ENCODE results near the gene NATD1.
A peak's percentile ranks its signal among the peaks of the same experiment; 100 is the strongest.

Gene NATD1

DNA sequence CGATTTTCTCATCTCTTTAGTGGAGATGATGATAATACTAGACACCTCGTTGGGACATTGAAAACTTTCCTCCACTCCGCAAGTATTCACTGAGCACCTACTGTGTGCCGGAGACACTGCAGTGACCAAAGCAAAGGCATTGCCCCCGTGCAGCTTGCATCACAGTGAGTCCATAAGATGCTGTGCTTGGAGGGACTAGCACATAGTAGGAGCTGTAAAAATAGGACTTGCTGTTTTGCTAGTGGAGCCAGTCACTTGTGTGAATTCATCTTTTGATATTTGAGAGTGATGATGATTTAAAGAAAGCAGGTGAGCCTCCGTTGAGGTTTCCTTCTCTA is 26.0 kb upstream of the NATD1 start:
- intact Hi-C loops (cut with DNase I) = loop anchor here (5.0 kb wide), 1 partner anchor 173 kb away; no protein-coding TSS in a partner anchor
- DNase-seq = no peak

DNA sequence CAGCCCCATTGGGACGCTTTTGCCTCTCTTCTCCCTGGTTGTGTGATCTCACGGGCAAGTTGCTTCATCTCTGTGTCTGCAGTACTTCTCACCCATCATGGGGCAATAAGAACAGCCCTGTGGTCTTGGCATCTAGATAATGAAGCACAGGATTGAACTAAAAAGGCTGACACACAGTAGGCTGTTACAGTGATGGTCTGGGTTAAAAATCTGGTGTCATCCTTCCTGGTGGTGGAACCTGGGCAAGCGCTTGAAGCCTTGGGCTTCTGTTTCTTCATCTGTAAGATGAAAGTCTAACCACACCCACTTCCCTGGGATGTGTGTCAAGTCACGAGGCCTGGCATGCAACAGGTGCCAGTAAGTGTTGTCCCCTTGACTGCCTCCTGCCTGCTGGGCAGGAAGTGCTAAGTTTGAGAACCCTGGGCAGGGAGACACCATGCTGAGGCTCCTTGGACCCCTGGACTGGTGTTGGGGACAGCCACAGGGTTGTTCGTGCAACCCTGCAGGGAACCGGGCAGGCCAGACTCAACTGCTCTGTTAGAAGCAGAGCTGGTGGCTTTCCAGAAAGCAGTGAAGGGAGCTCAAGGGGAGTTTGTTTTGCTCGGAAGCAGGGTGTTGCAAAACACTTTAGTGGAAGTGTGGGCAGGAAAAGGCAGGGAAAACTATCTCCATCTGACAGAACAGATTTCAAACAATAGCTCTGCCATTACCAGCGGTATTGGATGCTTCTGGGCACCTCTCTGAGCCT is 25.4 kb upstream of the NATD1 start:
- intact Hi-C loops (cut with DNase I) = loop anchor here (5.0 kb wide), 1 partner anchor 174 kb away; no protein-coding TSS in a partner anchor
- no peak for DNase-seq

- intact Hi-C loops (cut with DNase I) = loop anchor here (5.0 kb wide), 1 partner anchor 175 kb away; no protein-coding TSS in a partner anchor
- no peak for DNase-seq
Observed at GRCh38 chr17:21277332-21277731, 24.1 kb upstream of the NATD1 start.

DNA sequence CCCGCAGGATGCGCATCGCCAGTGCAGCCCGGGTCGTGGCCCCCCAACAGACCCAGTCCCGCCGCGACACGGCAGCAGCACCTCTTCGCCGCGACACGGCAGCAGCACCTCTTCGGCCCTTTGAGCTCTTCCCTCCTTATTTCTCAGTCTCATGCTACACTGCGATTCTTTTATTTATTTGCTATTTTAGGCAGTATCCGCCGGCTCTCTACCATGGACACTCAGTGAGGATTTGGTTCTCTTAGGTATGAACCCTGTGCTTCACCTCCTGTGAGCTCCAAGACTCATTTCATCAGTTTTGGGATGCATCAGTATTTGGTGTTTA is 23.0 kb upstream of the NATD1 start:
- intact Hi-C loops (cut with DNase I) = loop anchor here (5.0 kb wide), 1 partner anchor 176 kb away; no protein-coding TSS in a partner anchor
- DNase-seq = no peak

GRCh38 chr17:21275579-21276263 is 22.5 kb upstream of the NATD1 start:
- DNase-seq = peak; percentile 93 to 100 (median 96)
- intact Hi-C loops (cut with DNase I) = loop anchor here (2.0 to 5.0 kb wide), 2 partner anchors 23 to 177 kb away; partner anchors contain the start of gene NATD1

- intact Hi-C loops (cut with DNase I) = loop anchor here (2.0 to 5.0 kb wide), 2 partner anchors 22 to 177 kb away; partner anchors contain the start of gene NATD1
- no peak for DNase-seq
Observed at GRCh38 chr17:21275047-21275578, 21.9 kb upstream of the NATD1 start.

GRCh38 chr17:21272881-21273792 is 19.9 kb upstream of the NATD1 start:
- intact Hi-C loops (cut with DNase I) = no loop called here
- DNase-seq = peak in 1 of 10 donors; percentile 67

DNA sequence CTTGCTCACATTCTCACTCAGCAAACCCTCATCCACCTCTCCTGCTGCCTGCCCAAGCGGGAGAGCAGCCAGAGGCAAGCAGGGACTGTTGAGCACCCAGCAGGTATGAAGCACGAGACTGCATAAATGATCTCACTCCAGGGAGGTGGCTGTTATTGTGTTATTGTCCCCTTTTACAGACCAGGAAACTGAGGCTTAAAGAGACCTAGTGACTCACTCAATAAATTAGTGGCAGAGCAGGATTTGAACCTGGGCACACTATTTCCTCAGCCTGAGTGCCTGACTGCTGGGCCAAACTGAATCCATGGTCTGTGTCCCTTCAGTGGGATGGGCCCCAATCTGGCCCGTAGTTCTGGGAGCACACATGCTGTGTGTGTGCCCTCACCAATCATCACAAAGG is 19.0 kb upstream of the NATD1 start:
- DNase-seq = no peak
- intact Hi-C loops (cut with DNase I) = no loop called here

DNA sequence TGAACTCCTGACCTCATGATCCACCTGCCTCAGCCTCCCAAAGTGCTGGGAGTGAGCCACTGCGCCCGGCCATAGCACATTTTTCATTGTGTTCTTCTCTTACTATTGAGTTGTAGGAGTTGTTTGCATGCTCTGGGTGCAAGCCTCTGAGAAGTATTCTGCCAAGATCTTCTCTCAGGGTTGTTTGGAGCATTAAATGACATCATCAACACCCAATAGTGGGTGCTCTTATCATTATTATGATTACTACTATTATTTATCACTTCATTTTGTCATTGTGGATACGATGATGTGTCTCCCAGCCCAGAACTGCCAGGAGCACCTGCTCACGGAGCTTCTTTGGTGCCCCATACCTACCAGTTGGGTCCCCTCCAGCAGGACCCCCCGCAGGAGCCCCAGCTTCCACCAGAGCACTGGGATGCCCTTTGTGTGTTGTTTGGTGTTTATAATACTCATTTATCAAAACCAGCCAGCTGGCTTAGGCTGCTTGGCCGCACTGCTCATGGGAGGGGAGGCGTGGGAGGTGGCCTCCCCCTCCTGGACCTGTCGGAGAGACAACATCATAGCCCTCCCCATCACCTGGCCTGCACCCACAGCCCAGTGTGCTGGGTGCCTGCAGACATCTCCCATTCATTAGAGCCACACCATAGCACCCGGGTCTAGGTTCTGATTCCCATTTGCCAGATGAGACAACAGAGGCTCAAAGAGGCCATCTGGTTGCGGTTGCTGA is 18.4 kb upstream of the NATD1 start:
- intact Hi-C loops (cut with DNase I) = no loop called here
- DNase-seq = no peak

- DNase-seq = no peak
- intact Hi-C loops (cut with DNase I) = no loop called here
Observed at GRCh38 chr17:21269394-21269793, 16.2 kb upstream of the NATD1 start.

DNA sequence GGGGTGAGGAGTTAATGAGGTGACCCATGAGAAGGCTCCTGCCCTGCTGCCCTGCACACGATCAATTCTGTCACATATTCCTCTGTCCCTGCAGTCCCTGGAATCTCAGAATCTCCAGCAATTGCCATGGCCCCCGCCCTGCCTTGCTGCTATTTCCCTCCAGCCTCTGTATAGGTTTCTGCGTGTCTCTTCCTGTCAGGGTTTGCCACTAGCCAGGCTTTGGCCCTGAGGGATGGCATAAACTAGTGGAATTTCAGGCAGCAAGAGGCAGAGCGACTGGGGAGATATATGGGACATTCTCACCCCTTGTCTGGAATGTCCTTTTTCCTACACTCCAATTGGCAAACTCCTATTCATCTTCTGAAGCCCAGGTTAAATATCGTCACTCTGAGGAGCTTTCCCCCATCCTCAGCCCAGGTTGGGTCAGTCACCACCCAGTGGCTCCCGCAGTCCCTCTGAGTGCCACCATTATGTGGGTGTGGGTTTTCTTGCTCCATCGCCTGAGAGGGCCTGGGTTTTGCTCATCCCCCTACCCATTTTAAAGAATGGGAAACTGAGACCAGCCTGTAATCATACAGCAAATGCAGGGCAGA is 15.5 kb upstream of the NATD1 start:
- intact Hi-C loops (cut with DNase I) = no loop called here

DNA sequence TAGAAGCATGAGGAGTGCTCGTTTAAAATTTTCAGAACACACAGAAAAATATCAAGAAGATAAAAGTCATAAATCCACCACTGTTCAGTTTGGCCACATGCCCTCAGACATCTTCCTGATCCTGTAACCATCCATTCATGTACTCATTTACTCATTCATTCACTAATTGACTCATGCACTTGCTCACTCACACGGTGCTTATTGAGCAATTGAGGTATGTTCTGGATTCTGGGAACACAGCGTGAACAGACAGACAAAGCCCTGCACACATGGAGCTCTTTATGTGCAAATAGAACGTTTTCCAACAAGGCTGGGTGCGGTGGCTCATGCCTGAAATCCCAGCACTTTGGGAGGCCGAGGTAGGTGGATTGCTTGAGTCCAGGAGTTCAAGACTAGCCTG is 10.2 kb upstream of the NATD1 start:
- DNase-seq = no peak
- intact Hi-C loops (cut with DNase I) = no loop called here

More for the DNA sequence above, 15.5 kb upstream of the NATD1 start:
- DNase-seq = no peak

DNA sequence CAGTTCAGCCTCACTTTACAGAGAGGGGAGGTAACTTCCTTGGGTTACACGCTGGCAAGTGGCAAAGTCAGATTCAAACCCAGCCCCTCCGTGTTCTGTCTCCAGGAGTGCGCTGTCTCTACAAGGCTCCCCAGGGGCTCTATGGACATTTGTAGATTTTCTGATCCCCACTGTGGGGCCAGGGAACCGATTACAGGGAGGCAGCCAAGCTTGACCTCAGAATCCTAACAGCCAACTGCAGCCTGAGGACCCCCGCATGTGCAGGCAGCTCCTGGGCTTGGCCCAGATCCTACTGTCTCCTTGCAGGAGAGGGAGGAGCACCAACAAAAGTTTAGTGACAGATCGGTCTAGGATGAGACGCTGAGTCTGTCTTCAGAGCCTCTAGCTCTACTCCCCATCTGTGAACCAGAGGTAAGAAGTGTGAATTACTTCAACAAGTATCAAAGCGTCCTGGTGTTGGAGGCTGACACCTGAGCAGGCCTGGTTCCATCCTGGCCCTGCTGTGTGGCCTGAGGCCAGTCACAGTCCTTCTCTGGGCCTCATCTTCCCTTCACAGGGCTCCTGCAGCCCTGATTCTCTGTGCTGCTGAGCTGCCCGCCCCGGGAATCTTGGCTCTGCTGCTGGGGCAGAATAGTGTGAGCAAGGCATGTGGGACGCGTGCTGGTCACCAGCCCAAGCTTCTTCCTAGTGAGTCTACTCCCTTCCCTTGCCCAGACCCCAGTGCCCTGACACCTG is 9.2 kb upstream of the NATD1 start:
- DNase-seq = peak in 1 of 10 donors; percentile 59
- intact Hi-C loops (cut with DNase I) = no loop called here

GRCh38 chr17:21258593-21258992 is 5.4 kb upstream of the NATD1 start:
- peak in 2 of 10 donors; percentile 10 to 22 for DNase-seq
- intact Hi-C loops (cut with DNase I) = no loop called here

GRCh38 chr17:21253646-21254441 is 634 bp upstream of the NATD1 start:
- intact Hi-C loops (cut with DNase I) = loop anchor here (1.0 to 2.0 kb wide), 2 partner anchors 21 to 40 kb away; partner anchors contain the start of gene TMEM11
- peak in 1 of 10 donors; percentile 41 for DNase-seq

- intact Hi-C loops (cut with DNase I) = loop anchor here (2.0 kb wide), 1 partner anchor 22 kb away; no protein-coding TSS in a partner anchor
- DNase-seq = peak in 2 of 10 donors; percentile 50 to 70
Observed at GRCh38 chr17:21252289-21252795, 868 bp downstream of the NATD1 start.

- DNase-seq = peak in 3 of 10 donors; percentile 49 to 84 (median 68)
- intact Hi-C loops (cut with DNase I) = loop anchor here (2.0 kb wide), 1 partner anchor 23 kb away; no protein-coding TSS in a partner anchor
Observed at GRCh38 chr17:21251337-21252010, 1.7 kb downstream of the NATD1 start.

Measured in posterior cingulate gyrus (tissue), 11 donors.